GM19023 (cell line): ENCODE measurements around the gene RPS14.
A peak's percentile ranks its signal among the peaks of the same experiment; 100 is the strongest.
"Not testable (repeated sequence)": the region's sequence is repeated elsewhere in the genome, so short reads cannot be mapped to it uniquely, and the experiment has no call there.

Source experiments
- ATAC-seq: cut with Tn5 transposase; IDR thresholded peaks from one replicate; pipeline ENCODE4 v1.9.1; 2021; ENCODE audit warnings: mild to moderate bottlenecking, moderate library complexity; ENCODE audit not compliant: unreplicated experiment

RPS14 gene

DNA sequence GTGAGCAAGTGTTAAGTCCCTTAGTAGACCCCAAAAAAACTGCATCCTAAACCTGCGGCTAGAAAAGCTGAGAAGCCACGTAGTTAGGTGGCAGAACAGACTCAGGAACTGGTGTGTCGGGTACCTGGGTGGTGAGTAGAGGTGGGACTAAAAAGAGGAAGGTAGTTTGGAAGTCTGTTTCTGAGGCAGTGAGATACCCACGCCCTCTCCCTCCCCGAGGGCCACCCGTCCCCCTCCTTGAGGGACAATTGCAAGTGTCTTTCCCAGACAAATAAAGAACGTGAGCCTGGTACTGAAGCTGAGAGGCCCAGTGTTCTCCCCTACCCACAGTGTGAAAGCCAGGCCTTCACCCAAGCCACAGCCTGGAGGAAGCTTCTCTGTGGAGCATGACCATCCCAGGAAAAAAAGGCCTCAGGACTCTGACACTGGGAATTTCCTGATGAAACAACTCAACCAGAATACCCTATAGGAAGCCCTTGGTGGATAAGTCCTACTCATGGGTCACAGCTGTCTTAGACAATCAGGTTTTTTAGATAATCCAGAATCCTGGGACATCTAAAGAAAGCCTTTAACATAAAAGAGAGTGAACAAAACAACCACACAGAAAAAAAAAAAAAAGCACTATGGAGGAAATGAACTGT, 29.8 kb downstream of the RPS14 start:
- ATAC-seq, result peak; percentile 66

DNA sequence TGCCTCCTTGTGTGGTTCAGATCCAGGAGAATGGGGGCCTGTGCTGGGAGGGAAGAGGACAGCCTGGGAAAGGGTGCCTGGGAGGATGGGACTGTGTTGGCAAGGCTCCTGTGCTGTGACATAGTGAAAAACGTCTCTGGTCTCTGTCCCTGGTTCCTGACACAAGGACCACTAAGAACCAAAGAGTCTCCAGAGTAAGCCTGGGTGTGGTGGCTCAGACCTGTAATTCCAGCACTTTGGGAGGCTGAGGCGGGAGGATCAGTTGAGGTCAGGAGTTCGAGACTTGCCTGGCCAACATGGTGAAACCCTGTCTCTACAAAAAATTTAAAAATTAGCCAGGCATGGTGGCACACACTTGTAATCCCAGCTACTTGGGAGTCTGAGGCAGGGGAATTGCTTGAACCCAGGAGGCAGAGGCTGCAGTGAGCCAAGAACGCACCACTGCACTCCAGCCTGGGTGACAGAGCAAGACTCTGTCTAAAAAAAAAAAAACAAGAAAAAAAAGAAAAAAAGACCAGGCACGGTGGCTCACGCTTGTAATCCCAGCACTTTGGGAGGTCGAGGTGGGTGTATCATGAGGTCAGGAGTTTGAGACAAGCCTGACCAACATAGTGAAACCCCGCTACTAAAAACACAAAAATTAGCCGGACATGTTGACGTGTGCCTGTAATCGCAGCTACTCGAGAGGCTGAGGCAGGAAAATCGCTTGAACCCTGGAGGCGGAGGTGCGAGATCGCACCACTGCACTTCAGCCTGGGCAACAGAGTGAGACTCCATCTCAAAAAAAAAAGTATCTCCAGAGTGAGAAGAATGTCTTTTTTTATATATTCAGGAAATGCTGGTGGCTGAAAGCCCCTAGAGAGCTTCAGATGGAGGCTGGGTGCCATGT, 35.4 kb downstream of the RPS14 start:
- ATAC-seq, result not testable (repeated sequence)

DNA sequence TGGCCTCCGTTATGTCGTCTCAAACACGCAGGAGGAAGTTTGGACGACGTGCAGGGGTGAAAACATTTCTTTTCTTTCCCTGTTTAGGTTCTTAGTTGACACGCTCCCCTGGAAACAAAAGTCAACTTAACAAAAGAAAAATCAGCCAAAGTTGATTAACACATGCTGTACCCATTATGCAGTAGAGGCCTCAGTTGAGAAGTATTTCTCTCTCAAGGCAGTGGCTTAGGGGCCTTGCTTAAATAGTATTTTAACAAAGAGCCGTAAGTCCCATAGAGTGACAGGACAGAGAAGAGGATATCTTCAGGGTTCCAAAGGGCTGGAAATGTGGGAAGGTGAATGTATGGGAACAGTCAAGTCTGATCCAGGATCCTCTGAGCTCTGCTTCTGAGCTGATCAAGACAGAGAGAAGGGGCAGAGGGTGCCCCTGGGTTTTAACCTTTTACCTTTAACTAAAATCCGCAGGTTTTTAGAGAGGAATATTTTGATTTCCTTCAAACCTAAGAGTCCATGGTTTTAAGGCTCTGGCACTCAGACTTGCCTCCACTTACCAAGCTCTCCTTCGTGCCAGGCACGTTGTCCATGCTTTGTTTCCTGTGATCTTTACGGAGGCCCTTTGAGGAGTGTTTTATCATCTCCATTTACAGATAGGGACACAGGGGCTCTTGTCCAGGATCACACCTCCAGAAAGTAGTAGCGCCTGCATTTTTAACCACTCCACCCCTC, 36.2 kb downstream of the RPS14 start:
- no peak for ATAC-seq

DNA sequence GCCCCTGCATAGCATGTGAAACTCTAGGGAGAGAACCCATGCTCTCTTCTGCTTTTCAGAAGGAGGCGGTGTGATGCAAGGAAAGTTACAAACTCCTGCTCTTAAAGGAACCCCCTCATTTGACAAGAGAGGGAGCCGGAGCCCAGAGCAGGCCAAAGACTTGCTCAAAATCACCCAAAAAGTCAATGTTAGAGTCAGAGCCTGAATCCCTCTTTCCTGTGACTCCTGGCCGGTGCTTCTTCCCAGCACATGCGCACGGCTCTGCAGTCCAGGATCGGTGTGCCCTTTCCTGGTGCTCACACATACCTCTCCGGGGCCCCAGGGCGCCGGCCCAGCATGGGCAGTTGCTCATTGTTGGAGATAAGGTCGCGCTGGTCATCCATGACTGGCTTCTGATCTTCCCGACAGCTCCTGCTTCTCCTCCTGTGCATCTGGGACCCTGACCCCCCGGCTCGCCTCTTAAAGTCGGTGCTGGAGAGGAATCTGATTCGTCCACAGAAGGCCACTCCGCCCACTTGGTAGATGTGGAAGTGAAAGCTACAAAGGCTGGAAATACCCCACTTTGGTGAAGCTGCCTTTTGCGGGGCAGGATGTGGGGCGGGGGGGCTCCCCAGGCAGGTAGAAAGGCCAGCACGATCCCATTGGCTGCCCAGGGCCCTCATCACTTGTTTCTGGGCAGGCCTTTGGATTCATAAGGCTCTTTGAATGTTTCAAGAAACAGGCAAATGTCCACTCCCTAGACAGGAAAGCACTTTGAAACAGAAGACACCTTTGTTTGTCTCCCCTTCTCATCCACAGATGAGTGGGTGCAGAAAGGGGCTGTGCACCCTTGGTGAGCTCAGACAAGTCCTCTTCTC, 37.0 kb downstream of the RPS14 start, which contains the start of gene CD74:
TSS of gene CD74 (minus strand) at position 592 of the 857 bp plus-strand sequence. CDS start at position 431, 161 bp downstream.
- ATAC-seq, result peak; percentile 76

DNA sequence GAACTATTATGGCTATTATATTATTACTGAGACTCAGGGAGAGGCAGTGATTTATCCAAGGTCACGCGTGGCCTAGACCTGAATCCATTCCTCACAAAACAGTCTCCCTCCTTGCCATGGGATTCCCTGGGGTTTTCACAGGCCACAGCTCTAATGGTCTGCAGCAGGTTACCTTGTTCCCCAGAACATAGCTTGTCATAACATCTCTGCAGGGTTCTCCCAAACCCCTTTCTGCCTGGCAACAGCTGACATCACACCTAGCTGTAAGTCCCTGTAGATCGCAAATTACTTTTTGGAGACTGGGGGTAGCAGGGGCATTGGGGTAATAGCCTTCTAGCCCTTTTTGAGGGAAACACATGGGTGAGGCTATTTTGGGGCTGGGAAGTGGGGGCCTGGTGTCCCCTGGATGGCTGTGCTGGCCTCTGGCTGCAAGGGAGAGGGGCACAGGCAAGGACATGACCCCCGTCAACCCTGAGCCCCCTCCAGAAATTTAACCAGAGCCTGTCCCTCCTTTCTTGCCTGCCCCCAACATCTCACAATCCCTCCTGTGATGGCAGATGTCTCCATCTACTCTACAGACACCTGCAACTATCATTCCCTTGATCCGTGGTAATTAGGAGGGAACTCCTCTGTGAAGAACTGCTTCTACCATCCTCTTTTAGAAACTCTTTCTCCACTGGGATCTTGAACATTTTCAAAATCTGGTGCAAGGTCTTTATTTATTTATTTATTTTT, 38.1 kb downstream of the RPS14 start:
- ATAC-seq, result no peak

DNA sequence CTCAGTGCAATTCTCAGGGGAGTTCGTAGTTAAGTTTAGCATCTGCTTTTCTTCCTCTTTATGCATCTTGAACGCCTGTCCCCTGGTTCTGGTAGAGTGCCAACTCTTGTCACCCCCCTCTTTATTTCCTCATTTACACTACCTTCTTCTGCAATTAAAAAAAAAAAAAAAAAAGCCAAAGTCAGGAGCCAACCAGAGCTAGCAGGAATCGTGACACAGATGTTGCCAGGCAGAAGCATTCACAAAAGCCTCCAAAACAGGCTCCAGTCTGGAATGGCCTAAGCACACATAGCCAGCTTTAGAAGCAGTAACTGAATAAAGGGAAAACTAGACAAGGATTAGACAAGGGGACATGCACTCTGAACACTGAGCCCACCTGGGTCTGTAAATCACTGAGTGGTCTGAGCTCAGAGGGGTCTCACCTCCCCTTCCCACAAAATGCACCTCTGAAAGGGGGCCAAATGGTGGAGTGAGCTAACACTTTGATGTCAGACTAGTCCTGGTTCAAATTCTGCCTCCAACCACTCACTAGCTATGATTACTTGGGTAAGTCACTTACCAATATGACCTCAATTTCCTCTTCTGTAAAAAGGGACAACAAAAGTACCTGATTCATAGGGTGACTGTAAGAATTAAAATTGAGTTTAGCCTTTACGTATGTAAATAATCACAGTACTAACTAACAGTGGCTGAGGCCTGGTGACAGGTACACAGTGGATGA, 38.9 kb downstream of the RPS14 start:
- no peak for ATAC-seq

DNA sequence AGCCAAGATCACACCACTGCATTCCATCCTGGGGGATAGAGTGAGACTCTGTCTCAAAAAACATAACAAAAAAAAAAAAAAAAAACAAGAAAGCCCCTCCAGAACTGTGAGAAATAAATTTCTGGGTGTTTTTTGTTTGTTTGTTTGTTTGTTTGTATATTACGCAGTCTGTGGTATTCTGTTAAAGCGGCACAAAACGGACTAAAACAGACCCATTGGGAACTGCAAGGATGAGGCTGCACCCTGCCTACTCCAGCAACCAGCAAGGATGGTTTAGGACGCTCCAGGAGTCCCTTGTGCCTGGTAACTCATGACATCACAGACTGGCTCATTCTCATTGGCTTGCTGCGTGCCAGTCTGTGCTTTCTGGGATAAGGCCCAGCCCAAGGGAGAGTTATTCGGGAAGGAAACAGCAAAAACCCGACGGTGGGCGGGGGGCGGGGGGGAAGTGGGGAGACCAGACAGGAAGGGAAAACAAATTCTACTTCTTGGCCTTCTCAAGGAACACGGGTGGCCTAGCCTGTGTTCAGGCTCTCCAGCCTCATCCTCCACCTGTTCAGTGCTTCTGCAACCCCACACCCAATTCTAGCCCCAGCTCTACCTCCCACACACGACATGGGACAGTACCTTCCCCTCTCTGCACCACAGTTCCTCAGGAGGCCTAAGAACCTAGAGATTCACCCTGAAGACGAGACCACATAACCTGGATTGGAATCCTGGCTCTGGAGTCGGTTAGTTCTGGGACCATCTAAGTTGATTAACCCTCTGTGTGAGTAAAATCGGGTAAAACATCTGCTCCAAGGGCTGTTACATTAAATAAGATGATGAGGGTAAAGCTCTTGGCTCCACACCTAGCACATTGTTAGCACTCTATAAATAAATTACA, 39.7 kb downstream of the RPS14 start:
- peak; percentile 25 for ATAC-seq

DNA sequence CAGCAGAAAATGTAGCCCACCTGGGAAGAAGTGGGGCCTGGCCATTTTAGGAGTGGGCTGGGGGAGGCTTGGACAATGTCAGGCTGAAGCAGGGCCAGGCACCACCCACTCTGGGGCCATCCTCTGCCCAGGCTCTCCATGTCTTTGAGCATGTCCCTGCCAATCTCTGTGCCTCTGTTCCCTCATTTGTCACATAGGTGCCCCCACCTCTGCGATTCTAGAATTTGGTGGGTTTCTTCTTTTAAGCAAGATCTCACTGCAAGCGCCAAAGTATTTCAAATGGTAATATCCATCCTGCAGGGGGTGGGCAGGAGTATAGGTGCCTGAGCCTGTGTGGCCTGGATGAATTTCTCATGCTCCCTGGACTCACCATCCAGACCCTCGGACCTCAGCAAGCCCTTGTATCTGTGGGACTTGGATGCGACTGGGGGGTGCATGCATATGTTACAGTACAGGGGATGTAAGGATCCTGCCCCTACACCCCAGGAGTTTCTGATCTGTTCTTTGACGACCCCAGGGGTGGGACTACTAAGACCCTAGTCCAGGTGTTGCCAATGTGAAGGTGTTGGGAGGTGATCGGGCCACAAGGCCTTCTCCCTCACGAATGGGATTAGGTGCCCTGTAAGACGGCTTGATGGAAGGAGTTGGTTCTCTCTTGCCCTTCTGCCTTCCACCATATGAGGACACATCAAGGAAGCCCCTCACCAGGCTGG, 41.2 kb downstream of the RPS14 start:
- ATAC-seq, result no peak

DNA sequence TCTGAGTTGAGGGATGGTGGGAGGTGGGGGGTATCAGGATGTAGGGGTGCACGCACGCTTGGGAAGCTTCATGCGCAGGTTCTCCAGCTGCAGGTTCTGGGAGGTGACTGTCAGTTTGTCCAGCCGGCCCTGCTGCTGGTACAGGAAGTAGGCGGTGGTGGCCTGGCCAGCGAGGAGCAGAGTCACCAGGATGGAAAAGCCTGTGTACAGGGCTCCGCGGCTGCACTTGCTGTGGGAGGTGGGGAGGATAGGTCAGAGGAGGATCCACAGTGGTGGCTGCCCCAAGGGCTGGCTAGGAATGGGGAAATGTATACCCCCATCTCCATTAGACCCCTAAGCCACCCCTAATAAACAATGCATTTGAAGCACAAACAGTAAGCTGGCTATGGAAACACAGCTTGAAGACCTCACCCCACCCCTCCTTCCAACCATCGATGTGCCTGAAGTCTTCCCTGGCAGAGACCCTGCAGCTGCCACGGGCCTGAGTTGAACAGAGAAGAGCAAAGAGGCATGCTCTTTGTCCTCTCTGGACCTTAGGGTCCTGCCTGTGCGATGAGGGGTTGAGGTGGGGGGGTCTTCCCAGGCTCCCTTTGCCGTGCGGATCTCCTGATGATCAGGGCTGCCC, 42.3 kb downstream of the RPS14 start:
- ATAC-seq, result no peak

DNA sequence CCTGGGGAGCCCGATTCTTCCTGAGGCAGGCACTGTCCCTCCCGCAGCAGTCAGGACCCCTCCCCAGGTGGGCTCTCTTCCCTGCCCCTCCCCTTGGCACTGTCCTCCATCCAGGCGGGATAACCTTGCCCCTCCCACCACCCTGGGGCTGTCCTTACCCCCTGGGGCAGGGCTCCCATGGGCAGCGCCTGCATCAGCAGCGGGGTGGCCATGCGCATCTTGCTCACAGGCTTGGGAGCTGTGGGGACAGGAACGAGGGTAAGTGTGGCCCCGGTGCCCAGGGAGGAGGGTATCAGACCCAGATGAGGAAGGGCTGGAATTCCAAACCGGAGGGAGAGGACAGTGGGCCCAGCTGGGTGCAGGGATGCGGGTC, 42.8 kb downstream of the RPS14 start:
- ATAC-seq, result no peak

DNA sequence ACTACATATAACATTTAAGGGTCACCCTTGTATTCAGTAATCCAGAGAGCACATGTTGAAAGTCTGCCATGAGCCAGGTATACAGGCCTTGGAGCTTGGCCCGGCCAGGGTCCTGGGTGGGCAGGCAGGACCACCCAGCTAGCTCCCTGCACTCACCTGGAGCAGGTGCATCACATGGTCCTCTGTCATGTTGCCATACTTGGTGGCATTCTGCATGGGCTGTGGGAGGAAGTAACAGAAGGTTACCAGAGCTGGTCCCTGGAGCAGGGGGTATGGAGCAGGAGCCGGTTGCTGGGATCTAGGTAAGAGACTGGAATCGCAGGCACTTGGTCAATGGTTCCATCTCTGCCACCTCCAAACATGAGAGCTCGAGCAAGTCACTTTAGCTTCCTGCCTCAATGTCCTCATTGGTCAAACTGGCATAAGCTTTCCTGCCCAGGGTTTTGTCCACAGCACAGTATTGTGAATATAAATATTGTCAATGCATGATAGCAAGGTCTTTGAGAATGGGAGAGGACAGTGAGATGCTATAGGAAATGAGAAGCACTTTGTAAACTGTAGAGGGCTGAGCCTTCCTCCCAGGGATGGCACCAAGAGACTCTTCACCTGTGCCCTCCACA, 43.3 kb downstream of the RPS14 start:
- no peak for ATAC-seq

DNA sequence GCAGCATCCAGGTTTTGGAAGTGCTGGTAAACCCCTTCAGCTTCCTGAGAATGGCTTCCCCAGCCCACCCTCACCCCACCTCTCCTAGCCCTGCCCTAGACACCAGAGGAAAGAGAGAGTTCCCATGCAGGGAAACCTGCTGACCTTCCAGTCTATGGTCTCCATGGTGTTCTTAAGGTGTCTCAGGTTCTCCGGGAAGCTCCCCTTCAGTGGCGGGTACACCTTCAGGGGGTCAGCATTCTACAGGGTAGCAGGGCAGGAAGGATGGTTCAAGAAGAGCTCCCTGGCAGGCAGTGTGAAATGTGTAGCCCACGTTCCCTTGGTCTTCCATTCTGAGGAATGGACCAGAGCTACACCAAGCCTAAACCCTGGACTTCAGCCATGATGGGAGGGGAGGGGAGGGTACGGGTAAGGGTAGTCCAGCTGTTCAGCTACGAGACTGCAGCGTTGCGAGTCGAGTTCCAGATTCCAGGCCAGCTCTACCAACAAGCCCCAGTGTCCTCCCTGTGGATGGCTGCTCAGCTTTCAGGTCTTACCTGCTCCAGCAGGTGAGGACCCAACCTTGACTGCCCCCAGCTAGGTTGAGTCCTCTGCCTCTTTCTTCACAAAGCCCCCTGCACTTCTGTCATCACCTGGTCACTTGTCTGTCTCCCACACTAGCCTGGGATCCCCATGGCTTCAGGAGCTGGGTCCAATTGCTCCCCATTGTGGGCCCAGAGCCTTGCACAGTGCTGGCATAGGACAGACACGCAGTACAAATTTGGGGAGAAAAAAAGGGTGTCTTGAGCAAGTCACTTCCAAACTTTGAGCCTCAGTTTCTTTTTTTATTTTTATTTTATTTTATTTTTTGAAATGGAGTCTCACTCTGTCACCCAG, 44.4 kb downstream of the RPS14 start:
- no peak for ATAC-seq

DNA sequence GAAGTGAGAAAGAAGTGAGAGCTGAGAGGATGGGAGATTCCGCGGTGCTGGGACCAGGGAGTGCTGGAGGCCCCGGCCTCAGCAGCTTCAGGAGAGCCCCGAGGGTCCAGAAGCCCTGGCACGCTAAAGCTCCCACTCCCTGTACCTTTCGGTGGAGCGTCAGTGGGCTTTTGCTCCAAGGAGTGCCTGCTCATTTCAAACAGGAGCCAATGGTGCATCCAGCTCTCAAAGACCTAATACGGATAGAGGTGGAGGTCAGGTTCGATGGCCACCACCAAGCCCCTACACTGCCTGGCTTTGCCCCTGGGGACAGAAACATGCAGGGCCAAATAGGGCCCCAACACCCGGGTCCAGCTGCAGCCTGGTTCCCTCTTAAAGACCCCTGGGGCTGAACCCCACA, 45.0 kb downstream of the RPS14 start:
- no peak for ATAC-seq

DNA sequence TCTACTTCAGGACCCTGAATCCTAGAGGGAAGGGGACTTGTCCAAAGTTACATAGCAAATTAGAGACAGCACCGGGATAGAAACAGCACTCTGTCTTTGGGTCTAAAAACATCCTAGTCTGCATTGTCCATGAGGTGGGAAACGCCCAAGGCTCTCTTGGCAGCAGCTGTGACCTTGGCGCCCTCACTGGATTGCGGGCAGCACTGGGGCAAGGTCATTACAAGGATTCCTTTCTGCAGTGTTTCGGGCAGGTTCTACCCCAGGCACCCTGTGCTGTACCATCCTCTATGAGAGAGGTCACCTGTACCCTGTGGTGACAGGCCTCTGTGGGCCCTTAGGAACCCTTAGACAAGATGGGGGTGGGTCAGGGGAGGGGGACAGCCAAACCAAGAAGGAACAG, 45.4 kb downstream of the RPS14 start:
- ATAC-seq, result no peak

DNA sequence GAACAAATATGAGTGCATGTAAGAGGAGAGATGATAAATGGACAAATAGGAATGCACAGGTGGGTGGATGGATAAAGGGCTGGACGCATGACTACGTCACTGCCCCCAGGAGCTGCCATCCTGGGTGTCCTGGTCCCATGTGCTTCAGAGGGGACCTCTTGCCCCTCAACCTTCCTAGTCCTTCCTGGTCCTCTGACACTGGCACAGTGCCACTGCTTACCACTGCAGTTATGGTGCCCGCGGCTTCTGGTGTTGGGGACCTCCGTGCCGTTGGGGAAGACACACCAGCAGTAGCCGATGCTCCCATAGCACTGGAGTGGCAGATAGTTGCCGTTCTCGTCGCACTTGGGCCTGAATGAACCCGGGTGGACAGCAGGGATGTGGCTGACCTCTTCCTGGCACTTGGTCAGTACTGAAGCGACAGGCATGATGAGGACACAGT, 46.6 kb downstream of the RPS14 start:
- no peak for ATAC-seq

DNA sequence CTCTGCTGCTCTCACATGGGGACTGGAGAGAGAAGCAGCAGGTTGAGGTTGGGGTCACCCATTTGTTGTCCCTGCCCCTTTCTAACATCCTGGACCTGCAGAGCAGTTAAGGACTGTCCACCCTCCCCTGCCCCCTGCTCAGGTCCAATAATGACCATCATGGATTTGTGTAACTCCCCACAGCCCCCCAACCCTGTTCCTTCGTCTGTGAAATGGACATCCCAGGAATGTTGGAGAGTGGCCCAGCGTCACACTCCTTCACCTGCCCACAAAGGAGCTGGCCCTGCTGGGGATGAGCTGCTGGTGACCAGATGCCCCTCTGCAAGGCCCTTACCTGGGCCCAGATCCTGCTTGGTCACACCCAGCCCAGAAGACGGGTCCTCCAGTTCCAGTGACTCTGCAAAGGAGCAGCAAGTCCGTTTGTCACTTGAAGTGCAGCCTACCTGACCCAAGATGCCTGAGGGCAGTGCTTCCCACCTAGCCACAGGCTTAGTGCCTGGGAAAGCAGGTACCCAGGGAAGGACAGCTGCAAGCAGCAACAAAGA, 47.2 kb downstream of the RPS14 start:
- ATAC-seq, result no peak
